ENCODE measurements around the gene SPATA18. TPM values are rescaled to one million over a fixed set of nuclear protein-coding genes. Genes with fewer than 3 reads are reported as not detected.

Gene SPATA18
- total and polyA plus RNA-seq, 12 donors: 0.16 to 2.0 (median 1.3) TPM

- 87 to 97% methylated on average over 1 of the region's 1 CpG for WGBS, 2 donors
- no peak for DNase-seq
- no peak for TF ChIP-seq CTCF (IDR thresholded peaks at IDR 0.05)
Measured at GRCh38 chr4:52093466-52093865, 42.4 kb downstream of the SPATA18 start.

GRCh38 chr4:52094376-52095145 lies 43.5 kb downstream of the SPATA18 start:
- Histone ChIP-seq H3K36me3 (no peaks in the 10 kb centered on the region), H3K27ac (no peak overlapping the region), H3K9me3 (no peaks in the 10 kb centered on the region), H3K27me3 (peaks cover 0 to 5% (median 0%) of the 10 kb centered on the region in 7 donors), H3K4me3 (no peak overlapping the region), H3K4me1 (peaks cover 0 to under 1% (median 0%) of the 10 kb centered on the region in 9 donors)
- 89 to 90% methylated on average over 8 of the region's 8 CpGs for WGBS, 2 donors
- ATAC-seq: no peak
- TF ChIP-seq CTCF (IDR thresholded peaks at IDR 0.05): no peak
- intact Hi-C loops (cut with DNase I): no loop called here
- no peak for DNase-seq

More at GRCh38 chr4:52093466-52093865, 42.4 kb downstream of the SPATA18 start:
- H3K4me1 ChIP-seq: no peaks in the 10 kb centered on the region
- intact Hi-C loops (cut with DNase I): no loop called here
- no peak overlapping the region for H3K27ac ChIP-seq
- no peaks in the 10 kb centered on the region for H3K36me3 ChIP-seq
- no peak for ATAC-seq
- H3K4me3 ChIP-seq: no peak overlapping the region
- H3K9me3 ChIP-seq: no peaks in the 10 kb centered on the region
- H3K27me3 ChIP-seq: peaks cover 0 to 5% (median 0%) of the 10 kb centered on the region in 7 donors

- intact Hi-C loops (cut with DNase I): no loop called here
- Histone ChIP-seq H3K36me3 (no peaks in the 10 kb centered on the region), H3K9me3 (no peaks in the 10 kb centered on the region), H3K4me3 (no peak overlapping the region), H3K27me3 (peaks cover 0 to 5% (median 0%) of the 10 kb centered on the region in 7 donors), H3K4me1 (peaks cover 0 to 9% (median 0%) of the 10 kb centered on the region in 9 donors), H3K27ac (no peak overlapping the region)
- TF ChIP-seq CTCF (IDR thresholded peaks at IDR 0.05): no peak
- no peak for DNase-seq
- no peak for ATAC-seq
- WGBS, 2 donors: 72 to 93% methylated on average over 1 of the region's 1 CpG
Measured at GRCh38 chr4:52095374-52095773, 44.3 kb downstream of the SPATA18 start.

GRCh38 chr4:52096048-52096447 lies 44.9 kb downstream of the SPATA18 start:
- no peak for TF ChIP-seq CTCF (IDR thresholded peaks at IDR 0.05)
- H3K9me3 ChIP-seq: no peaks in the 10 kb centered on the region
- DNase-seq (no peak), ATAC-seq (no peak)
- no peak overlapping the region for H3K4me3 ChIP-seq
- H3K4me1 ChIP-seq: peaks cover 0 to 9% (median 0%) of the 10 kb centered on the region in 9 donors
- no peak overlapping the region for H3K27ac ChIP-seq
- H3K27me3 ChIP-seq: peaks cover 0 to 5% (median 0%) of the 10 kb centered on the region in 7 donors
- intact Hi-C loops (cut with DNase I): no loop called here
- no peaks in the 10 kb centered on the region for H3K36me3 ChIP-seq

Measured in heart right ventricle (tissue), 16 donors.